Measurements from ENCODE around the gene DZANK1.
A peak's percentile ranks its signal among the peaks of the same experiment; 100 is the strongest.

DZANK1 gene

DNA sequence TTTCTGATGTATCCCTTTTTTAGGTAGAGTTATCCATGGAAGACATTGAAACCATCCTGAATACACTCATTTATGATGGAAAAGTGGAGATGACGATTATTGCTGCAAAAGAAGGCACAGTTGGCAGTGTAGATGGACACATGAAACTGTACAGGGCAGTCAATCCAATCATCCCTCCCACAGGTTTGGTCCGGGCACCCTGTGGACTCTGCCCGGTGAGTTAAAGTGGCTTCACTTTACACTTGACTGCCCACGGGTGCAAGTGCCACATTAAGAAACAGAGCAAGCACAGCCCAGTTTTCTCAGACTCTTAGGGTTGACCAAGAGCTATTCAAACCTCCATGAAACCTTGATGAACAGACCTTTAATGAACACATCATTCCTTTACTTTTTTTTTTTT is 14.8 kb upstream of the DZANK1 start:
- TF ChIP-seq, protein P1, sequence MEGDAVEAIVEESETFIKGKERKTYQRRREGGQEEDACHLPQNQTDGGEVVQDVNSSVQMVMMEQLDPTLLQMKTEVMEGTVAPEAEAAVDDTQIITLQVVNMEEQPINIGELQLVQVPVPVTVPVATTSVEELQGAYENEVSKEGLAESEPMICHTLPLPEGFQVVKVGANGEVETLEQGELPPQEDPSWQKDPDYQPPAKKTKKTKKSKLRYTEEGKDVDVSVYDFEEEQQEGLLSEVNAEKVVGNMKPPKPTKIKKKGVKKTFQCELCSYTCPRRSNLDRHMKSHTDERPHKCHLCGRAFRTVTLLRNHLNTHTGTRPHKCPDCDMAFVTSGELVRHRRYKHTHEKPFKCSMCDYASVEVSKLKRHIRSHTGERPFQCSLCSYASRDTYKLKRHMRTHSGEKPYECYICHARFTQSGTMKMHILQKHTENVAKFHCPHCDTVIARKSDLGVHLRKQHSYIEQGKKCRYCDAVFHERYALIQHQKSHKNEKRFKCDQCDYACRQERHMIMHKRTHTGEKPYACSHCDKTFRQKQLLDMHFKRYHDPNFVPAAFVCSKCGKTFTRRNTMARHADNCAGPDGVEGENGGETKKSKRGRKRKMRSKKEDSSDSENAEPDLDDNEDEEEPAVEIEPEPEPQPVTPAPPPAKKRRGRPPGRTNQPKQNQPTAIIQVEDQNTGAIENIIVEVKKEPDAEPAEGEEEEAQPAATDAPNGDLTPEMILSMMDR (IDR thresholded peaks at IDR 0.05) = no peak
- TF ChIP-seq ZFX (IDR thresholded peaks at IDR 0.05; ENCODE audit: borderline replicate concordance) = no peak
- no peak overlapping the region for H3K27ac ChIP-seq

DNA sequence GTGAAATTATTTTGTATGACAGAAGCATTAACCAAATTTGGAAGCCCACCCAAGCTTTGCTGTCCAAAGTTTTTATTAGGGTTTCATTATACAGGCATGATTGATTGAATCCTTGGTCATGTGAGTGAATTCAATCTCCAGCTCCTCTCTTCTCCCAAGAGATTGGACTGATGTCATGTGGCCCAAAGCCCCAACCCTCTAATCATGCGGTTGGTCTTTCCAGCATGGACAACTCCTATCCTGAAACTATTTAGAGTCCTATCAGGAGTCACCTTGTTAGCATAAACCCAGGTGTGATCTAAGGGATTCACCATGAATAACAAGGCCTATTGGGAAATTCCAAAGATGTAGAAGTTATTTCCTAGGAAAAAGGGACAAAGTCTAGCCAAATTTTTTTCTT is 11.0 kb upstream of the DZANK1 start:
- TF ChIP-seq, protein P1 (IDR thresholded peaks at IDR 0.05) = no peak
- TF ChIP-seq ZFX (IDR thresholded peaks at IDR 0.05; ENCODE audit: borderline replicate concordance) = no peak
- H3K27ac ChIP-seq = no peak overlapping the region

DNA sequence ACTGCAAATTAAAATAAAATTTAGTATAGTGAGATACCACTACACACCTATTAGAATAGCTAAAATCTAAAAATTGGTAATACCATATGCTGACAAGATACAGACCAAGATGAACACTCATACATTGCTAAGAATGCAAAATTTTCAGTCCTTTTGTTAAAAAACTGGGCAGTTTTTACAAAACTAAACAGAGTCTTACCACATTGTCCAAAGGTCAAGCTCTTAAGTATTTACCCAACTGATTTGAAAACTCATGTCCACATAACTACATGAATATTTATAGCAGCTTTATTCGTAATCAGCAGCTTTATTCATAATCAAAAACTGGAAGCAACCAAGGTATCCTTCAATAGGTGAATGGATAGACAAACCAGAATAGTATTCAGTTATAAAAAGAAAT is 10.4 kb upstream of the DZANK1 start:
- no peak for TF ChIP-seq ZFX (IDR thresholded peaks at IDR 0.05; ENCODE audit: borderline replicate concordance)
- TF ChIP-seq, protein P1 (IDR thresholded peaks at IDR 0.05) = no peak
- H3K27ac ChIP-seq = no peak overlapping the region

DNA sequence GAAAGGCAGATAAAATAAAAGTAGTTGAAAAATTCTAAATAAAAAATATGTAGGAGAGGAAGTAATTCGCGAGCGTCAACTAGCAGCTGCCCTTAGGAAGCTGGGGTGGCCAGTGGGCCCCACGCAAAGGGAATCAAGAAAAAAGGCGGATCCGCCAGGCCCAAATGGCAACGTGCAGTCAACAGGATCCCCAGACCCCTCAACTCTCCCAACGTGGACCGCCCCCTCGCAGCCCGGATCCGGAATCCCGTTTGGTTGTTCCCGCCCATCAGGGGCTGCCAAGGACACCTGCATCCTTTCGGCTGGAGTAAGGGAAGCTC is 296 bp downstream of the DZANK1 start:
- H3K27ac ChIP-seq = peak overlapping the region; percentile 85
- TF ChIP-seq ZFX (IDR thresholded peaks at IDR 0.05; ENCODE audit: borderline replicate concordance) = no peak
- TF ChIP-seq, protein P1 (IDR thresholded peaks at IDR 0.05) = no peak

DNA sequence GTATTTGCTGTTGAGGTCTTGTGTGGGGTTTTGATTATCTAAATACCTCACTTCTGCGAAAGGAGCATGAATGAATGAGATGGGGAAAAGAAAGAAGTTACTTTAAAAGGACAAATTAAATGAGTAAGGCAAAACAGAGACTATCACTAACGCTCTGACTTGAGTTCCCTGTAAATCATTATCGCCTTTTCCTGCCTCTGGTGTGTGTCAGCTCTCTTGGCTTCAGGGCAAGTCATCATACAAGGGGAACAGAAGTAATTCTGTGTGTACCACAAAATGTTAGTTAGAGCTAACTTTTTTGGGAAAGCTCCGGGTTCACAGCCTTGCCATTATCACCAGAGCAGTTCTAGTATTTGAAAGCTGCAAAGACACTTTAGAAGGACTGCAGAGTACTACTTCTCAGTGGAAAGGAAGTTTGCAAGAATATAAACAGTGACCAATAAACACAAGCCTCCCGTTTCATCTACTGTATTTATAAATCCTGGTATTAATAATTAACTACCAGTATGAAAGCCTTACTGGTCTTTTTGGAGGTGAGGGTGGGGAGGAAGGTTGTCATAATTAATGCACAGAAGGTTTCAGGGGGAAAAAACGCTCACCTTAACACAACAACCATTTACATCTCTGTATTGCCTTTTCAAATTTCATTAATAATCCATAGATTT is 1.2 kb downstream of the DZANK1 start:
- peak overlapping the region; percentile 85 for H3K27ac ChIP-seq
- TF ChIP-seq, protein P1 (IDR thresholded peaks at IDR 0.05) = no peak
- no peak for TF ChIP-seq ZFX (IDR thresholded peaks at IDR 0.05; ENCODE audit: borderline replicate concordance)

DNA sequence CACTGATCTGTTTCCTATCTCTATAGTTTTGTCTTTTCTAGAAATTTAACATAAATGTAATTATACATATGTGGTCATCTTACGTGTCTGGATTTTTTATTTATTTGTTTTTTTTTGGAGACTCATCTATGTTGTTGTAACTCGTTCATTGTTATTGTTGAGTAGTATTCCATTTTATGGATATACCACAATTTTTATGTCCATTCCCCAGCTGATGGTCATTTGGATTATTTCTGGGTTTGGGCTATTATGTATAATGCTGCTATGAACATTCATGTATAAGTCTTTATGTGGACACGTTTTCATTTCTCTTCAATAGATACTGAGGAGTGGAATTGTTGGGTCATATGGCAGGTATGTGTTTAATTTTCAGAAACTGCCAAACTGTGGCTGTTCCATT is 10.2 kb downstream of the DZANK1 start:
- H3K27ac ChIP-seq = no peak overlapping the region
- TF ChIP-seq ZFX (IDR thresholded peaks at IDR 0.05; ENCODE audit: borderline replicate concordance) = no peak
- TF ChIP-seq, protein P1 (IDR thresholded peaks at IDR 0.05) = no peak

DNA sequence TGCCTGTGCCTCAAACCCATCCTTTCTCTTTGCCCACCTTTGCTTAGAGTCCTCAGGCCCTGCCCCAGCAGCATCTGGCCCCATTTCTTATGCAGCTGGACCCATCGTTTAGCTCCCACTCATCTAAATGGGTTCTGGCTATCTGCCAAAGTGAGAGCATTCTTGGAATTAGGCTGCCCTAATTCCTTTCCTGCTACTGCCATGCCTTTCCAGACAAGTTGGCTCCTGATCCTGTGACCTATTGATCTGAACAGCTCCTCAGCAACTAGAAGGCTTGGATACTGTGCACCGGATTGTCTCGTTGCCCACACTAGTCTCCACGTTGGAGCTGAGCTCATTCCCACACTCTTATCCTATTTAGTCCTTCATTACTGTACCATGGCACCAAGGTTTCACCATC is 22.9 kb downstream of the DZANK1 start:
- H3K27ac ChIP-seq = no peak overlapping the region
- TF ChIP-seq, protein P1 (IDR thresholded peaks at IDR 0.05) = no peak
- no peak for TF ChIP-seq ZFX (IDR thresholded peaks at IDR 0.05; ENCODE audit: borderline replicate concordance)
